Smooth muscle cell of the brain vasculature (primary cell): ENCODE data around the gene AP4B1.
A peak's percentile ranks its signal among the peaks of the same experiment; 100 is the strongest.
"Not testable (repeated sequence)": the region's sequence is repeated elsewhere in the genome, so short reads cannot be mapped to it uniquely, and the experiment has no call there.

Experiments used
- DNase-seq: peaks from one replicate; pipeline ENCODE4 v3.0.0-alpha.2; 2012; ENCODE audit warnings: low read depth, low spot score

AP4B1 gene

GRCh38 chr1:113904674-113905434 is at the start of gene AP4B1, which contains the start of gene DCLRE1B:
AP4B1 (minus strand) TSS chr1:113904799; CDS start chr1:113904717, 82 bp downstream.
DCLRE1B (plus strand) TSS chr1:113905326; CDS start chr1:113905587, 261 bp downstream.
- DNase-seq: peak; percentile 99

DNA sequence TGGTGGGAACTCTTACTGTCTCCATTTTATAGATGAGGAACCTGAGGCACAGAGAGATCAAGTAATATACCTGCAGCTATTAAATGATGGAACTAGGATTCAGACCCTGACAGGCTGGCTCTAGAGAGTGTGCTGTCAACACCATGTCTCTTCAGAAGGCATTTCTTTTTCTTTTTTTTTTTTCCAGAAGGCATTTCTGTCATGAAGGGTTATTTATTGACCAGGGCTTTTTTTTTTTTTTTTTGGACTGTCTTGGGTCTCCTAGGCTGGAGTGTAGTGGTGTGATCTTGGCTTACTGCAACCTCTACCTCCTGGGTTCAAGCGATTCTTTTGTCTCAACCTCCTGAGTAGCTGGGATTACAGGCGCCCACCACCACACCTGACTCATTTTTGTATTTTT is 47.1 kb upstream of the AP4B1 start:
- no peak for DNase-seq

DNA sequence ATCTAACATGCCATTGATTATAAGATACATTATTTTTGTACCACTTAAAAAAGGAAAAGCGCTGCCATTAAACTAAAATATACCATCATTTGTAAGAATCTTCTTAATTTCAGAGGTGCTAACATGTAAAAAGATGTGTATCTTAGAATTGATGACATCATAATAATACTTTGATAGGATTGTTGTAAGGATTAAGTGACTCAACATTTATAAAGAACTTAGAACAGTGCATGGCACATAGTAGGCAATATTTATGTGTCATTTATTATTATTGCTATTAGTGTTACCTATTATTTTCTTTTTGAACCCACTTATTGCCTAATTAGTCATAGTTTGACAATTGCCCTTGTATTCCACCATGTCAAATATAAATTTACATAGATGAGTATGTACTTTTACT is 46.3 kb upstream of the AP4B1 start:
- DNase-seq: no peak

DNA sequence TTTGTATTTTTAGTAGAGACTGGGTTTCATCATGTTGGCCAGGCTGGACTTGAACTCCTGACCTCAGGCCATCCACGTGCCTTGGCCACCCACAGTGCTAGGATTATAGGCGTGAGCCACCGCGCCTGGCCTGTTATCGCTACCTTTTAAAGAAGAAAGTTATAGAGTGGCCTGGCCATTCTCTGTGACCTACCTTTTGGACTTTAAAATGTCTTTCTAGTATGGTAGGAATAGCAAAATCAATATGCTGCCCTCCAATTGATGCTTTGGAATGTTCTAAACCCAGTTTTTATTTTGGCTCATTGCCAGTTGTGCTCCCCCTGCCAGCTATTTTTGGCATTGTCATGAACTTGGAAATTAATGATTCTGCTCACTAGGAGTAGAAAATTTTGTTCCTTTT is 44.4 kb upstream of the AP4B1 start:
- DNase-seq: no peak

- not testable (repeated sequence) for DNase-seq
Measured at GRCh38 chr1:113948151-113948550, 43.6 kb upstream of the AP4B1 start.

- DNase-seq: no peak
Measured at GRCh38 chr1:113947388-113948107, 42.9 kb upstream of the AP4B1 start.

GRCh38 chr1:113946678-113947387 is 42.2 kb upstream of the AP4B1 start:
- DNase-seq: no peak

GRCh38 chr1:113946112-113946511 is 41.5 kb upstream of the AP4B1 start:
- DNase-seq: no peak

- DNase-seq: no peak
Measured at GRCh38 chr1:113945329-113945728, 40.7 kb upstream of the AP4B1 start.

DNA sequence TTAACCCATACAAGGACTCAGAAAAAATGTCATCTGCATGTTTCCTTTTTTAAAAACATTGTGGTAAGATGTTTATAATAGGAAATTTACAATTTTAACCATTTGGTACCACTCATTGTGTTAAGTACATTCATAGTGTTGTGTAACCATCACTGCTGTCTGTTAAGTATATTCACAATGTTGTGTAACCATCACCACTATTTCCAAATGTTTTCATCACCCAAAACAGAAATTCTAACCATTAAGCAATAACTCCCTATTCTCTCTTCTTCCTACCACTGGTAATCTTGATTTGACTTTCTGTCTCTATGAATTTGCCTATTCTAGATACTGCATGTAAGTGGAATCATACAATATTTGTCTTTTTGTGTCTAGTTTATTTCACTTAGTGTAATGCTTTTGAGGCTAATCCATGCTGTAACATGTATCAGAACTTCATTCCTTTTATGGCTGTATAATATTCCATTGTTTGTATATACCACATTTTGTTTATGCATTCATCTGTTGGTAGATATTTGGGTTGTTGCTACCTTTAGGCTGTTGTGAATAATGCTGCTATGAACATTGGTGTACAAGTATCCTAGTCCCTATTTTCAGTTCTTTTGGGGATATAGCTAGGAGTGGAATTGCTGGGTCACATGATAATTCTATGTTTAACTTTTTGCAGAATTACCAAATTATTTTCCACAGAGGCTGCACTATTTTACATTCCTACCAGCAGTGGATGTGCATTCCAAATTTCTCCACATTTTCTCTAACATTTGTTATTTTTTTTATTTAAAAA is 38.6 kb upstream of the AP4B1 start:
- no peak for DNase-seq

GRCh38 chr1:113942527-113942926 is 37.9 kb upstream of the AP4B1 start:
- DNase-seq: no peak

- DNase-seq: no peak
Measured at GRCh38 chr1:113941245-113941559, 36.6 kb upstream of the AP4B1 start.

DNA sequence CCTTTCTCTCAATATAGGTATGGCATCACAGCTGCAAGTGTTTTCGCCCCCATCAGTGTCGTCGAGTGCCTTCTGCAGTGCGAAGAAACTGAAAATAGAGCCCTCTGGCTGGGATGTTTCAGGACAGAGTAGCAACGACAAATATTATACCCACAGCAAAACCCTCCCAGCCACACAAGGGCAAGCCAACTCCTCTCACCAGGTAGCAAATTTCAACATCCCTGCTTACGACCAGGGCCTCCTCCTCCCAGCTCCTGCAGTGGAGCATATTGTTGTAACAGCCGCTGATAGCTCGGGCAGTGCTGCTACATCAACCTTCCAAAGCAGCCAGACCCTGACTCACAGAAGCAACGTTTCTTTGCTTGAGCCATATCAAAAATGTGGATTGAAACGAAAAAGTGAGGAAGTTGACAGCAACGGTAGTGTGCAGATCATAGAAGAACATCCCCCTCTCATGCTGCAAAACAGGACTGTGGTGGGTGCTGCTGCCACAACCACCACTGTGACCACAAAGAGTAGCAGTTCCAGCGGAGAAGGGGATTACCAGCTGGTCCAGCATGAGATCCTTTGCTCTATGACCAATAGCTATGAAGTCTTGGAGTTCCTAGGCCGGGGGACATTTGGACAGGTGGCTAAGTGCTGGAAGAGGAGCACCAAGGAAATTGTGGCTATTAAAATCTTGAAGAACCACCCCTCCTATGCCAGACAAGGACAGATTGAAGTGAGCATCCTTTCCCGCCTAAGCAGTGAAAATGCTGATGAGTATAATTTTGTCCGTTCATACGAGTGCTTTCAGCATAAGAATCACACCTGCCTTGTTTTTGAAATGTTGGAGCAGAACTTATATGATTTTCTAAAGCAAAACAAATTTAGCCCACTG is 36.0 kb upstream of the AP4B1 start:
- no peak for DNase-seq

- no peak for DNase-seq
Measured at GRCh38 chr1:113938192-113938591, 33.6 kb upstream of the AP4B1 start.

DNA sequence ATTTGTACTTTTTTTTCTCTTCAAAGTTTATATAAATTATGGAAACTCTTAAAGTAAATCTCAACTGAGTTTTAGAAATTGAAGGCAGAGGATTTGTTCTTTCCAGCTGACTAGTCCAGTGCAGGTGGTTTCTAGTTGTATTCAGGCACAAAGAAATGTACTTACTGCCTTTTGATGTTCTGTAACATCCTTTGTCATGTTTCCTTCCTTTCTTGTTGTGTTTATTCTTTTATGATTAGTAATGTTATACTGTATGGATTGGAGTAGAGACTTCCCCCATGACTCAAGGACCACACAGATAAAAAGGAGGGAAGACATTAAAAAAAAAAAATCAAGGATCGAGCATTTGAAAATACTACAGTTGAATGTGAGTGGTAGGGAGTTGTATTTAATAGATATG is 32.5 kb upstream of the AP4B1 start:
- no peak for DNase-seq

- DNase-seq: no peak
Measured at GRCh38 chr1:113935970-113936369, 31.4 kb upstream of the AP4B1 start.

DNA sequence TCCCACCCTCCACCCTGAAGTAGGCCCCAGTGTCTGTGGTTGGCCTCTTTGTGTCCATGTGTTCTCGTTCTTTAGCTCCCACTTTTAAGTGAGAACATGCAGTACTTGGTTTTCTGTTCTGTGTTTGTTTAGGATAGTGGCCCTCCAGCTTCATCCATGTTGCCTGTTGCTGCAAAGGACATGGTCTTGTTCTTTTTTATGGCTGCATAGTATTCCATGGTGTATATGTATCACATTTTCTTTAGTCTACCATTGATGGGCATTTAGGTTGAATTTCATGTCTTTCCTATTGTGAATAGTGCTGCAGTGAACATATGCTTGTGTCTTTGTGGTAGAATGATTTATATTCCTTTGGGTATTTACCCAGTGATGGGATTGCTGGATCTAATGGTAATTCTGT is 30.6 kb upstream of the AP4B1 start:
- DNase-seq: no peak

DNA sequence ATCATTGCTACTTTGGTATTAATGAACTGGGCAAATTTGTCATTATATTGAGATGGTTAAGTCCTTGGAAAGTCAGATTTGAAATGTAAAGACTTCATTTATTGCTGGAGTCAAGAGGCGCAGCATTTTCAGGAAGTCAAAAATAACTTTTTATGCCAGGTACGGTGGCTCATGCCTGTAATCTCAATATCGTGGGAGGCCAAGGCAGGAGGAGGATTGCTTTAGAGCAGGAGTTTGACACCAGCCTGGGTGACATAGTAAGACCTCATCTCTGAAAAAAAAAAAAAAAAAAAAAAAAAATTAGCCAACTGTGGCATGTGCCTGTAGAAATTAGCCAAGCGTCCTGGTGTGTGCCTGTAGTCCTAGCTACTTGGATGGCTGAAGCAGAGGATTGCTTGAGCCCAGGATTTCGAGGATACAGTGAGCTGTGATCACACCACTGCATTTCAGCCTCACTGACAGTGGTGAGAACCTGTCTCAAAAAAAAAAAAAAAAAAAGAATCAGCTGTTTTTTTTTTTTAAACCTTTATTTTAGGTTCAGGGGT is 30.0 kb upstream of the AP4B1 start:
- no peak for DNase-seq

GRCh38 chr1:113934006-113934405 is 29.4 kb upstream of the AP4B1 start:
- DNase-seq: no peak

- no peak for DNase-seq
Measured at GRCh38 chr1:113931451-113931851, 26.9 kb upstream of the AP4B1 start.
